Umbilical cord (tissue), 2 donors: ENCODE measurements around the gene IL23R. TPM values are rescaled to one million over a fixed set of nuclear protein-coding genes. Genes with fewer than 3 reads are reported as not detected.

ENCODE experiments used
- DNase-seq: peaks from one replicate; pipeline ENCODE4 v3.0.0-alpha.2; 2015; ENCODE audit warnings: low spot score
- total RNA-seq: library from RNA; depleted of rRNA; stranded (reverse); fragments of >200 nt; gene quantifications from one replicate; pipeline ENCODE4 v1.2.3, GENCODE V29; 2014; ENCODE audit warnings: low replicate concordance; ENCODE audit not compliant: insufficient read depth

The IL23R gene
- total RNA-seq, 1 donor from 2014 or later: 1.9 TPM

GRCh38 chr1:67299296-67299695 lies 133.0 kb downstream of the IL23R start:
- DNase-seq: no peak

GRCh38 chr1:67300561-67300960 lies 134.3 kb downstream of the IL23R start:
- peak; percentile 15 for DNase-seq

DNA sequence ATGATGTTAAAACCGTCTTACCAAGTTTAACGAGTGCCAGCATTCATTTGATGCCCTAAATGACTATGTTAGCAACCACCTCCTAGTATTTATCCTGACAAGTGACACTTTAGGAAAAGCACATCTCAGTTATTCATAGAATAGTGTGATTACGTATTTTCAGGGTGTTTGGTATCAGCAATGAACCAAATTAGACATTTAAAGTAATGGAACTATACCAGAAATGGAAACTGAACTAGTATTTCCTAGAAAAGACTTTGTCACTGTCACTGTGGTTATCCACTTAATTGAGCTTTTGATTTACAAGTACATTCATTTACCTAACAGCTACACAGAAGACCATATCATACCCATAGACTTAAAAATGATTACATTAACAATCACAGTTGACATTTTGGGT lies 137.8 kb downstream of the IL23R start:
- DNase-seq: no peak

DNA sequence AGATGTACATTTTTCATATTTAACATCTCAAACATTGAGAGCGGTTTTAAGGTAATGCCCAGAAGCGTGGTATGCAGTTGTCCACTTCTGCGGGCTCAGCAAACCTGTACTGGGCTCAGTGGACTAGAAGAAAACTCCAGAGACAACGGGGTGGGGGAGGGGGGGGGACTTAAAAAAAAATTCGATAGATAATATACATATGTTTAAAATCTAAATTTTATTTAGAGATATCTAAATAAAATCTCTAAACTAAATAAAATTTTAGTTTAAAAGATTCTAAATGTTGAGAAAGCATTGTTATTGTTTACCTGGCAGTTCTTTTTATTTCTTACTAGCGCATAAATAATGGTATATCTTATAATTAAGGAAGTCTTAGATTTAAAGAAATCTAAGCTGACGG lies 140.3 kb downstream of the IL23R start:
- DNase-seq: no peak

GRCh38 chr1:67307251-67308060 lies 141.2 kb downstream of the IL23R start, which contains the start of gene IL12RB2:
Gene IL12RB2 (plus strand): TSS chr1:67307873. CDS start chr1:67320369, 12,496 bp downstream.
- no peak for DNase-seq

DNA sequence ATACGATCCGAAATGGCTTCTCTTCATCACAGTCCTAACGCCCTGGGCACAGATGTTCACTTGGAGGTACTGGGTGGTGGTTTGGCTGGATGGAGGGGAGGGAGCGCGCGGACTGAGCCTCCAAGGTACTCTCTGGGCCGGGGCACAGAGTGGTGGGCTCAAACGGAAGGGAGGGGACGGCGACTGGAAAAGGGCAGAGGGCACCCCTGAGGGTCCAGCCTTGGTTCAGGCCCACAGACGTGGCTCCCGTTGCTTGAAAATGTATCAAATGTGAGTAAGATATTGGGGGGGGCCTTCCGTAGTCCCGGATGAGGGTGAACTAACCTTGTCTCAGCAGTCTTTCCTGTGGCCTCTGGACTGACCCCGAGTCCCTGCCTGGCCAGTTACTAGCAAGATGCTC lies 141.9 kb downstream of the IL23R start:
- no peak for DNase-seq

Other genes starting within 250 kb of the IL23R start
- gene DNAI4, start 241.6 kb upstream of the IL23R start, total RNA-seq: 38.5 TPM
- gene MIER1, start 241.5 kb upstream of the IL23R start, total RNA-seq: 45.3 TPM
- gene SLC35D1, start 112.3 kb upstream of the IL23R start, total RNA-seq: 15.9 TPM
- gene C1orf141, start 31.5 kb upstream of the IL23R start, total RNA-seq: 2.6 TPM
- 9.4 TPM for gene IL12RB2, start 141.4 kb downstream of the IL23R start, total RNA-seq